ENCODE measurements around the gene HAPLN3. TPM values are rescaled to one million over a fixed set of nuclear protein-coding genes. Genes with fewer than 3 reads are reported as not detected.
A peak's percentile ranks its signal among the peaks of the same experiment; 100 is the strongest.

Gene HAPLN3
- total RNA-seq, 4 donors from 2014 or later = 4.4 to 27.3 (median 16.2) TPM

DNA sequence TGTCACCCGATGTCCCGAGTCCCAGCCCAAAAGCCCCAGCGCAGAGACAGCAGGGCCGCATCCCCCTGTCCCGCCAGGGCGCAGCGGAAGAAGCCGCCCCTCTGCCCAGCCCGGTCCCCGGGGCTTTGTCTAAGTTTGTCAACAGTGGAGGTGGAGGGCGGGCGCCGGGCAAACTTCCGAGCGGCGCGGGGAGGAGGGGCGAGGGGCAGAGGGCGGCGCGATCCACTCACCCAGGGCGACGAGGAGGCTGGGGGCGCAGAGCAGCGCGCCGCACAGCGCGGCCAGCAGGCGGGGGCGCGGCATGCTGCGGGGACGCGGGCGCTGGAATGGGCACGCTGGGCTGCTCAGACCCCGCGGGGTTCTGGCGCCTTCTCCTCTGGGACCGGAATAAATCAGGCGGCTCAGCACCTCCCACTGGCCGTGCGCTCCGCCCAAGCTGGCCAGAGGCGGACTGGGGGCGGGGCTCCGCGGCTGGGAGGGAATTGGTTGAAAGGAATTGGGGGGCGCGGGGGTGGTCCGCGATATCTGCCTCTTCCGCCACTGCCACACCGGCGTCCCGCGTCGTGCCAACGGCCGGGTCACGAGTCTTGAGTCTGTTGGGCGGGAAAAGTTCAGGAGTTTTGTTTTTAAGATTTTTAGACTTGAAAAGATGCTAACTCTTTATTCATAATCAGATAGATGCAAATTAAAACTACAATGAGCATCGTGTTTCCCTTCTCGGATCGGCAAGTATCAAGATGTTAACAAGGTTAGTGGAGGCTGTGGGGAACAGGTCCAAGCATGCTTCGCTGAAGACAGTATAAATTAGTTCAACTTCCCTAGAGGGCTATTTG lies 17.9 kb upstream of the HAPLN3 start, which contains the start of gene MFGE8:
TSS of gene MFGE8 (minus strand) at position 363 of the 833 bp plus-strand sequence. CDS start at position 303, 60 bp downstream.
- H3K4me3 ChIP-seq = peak within 1 kb of the TSS; percentile 49 to 87 (median 80)
- peak; percentile 72 to 79 for DNase-seq (ENCODE audit: low spot score in 2 of 2)
- peaks cover 0 to 18% (median 0%) of the 10 kb centered on the region in 3 donors for H3K36me3 ChIP-seq
- H3K27ac ChIP-seq = peak within 1 kb of the TSS; percentile 78 to 92 (median 88)
- no peaks in the 10 kb centered on the region for H3K27me3 ChIP-seq
- no peaks in the 10 kb centered on the region for H3K9me3 ChIP-seq
- H3K4me1 ChIP-seq = peaks cover 0 to 57% (median 13%) of the 10 kb centered on the region in 4 donors
- WGBS, 2 donors = 0 to 1% methylated on average over 33 to 62 of the region's 67 CpGs
- TF ChIP-seq EP300 (IDR thresholded peaks at IDR 0.05) = peak in 1 of 2 donors; percentile 80
- TF ChIP-seq POLR2A (IDR thresholded peaks at IDR 0.05) = peak; percentile 44 to 76
- TF ChIP-seq, protein P1, sequence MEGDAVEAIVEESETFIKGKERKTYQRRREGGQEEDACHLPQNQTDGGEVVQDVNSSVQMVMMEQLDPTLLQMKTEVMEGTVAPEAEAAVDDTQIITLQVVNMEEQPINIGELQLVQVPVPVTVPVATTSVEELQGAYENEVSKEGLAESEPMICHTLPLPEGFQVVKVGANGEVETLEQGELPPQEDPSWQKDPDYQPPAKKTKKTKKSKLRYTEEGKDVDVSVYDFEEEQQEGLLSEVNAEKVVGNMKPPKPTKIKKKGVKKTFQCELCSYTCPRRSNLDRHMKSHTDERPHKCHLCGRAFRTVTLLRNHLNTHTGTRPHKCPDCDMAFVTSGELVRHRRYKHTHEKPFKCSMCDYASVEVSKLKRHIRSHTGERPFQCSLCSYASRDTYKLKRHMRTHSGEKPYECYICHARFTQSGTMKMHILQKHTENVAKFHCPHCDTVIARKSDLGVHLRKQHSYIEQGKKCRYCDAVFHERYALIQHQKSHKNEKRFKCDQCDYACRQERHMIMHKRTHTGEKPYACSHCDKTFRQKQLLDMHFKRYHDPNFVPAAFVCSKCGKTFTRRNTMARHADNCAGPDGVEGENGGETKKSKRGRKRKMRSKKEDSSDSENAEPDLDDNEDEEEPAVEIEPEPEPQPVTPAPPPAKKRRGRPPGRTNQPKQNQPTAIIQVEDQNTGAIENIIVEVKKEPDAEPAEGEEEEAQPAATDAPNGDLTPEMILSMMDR (IDR thresholded peaks at IDR 0.05) = no peak

- no peak for DNase-seq (ENCODE audit: low spot score in 2 of 2)
- Histone ChIP-seq H3K4me3 (peak overlapping the region; percentile 49 to 87 (median 80)), H3K9me3 (no peaks in the 10 kb centered on the region), H3K4me1 (peaks cover 0 to 64% (median 13%) of the 10 kb centered on the region in 4 donors), H3K27ac (peak overlapping the region; percentile 78 to 92 (median 88)), H3K27me3 (no peaks in the 10 kb centered on the region), H3K36me3 (peaks cover 0 to 22% (median 0%) of the 10 kb centered on the region in 3 donors)
- WGBS, 2 donors = 0 to 6% methylated on average over 10 to 14 of the region's 20 CpGs
- TF ChIP-seq, protein P1 (IDR thresholded peaks at IDR 0.05) = no peak
- TF ChIP-seq POLR2A (IDR thresholded peaks at IDR 0.05) = no peak
Measured at GRCh38 chr15:88912500-88912921, 17.2 kb upstream of the HAPLN3 start.

- H3K4me1 ChIP-seq = peaks cover 0 to 68% (median 13%) of the 10 kb centered on the region in 4 donors
- H3K9me3 ChIP-seq = no peaks in the 10 kb centered on the region
- peak overlapping the region; percentile 49 to 87 (median 80) for H3K4me3 ChIP-seq
- H3K36me3 ChIP-seq = peaks cover 0 to 28% (median 0%) of the 10 kb centered on the region in 3 donors
- H3K27me3 ChIP-seq = no peaks in the 10 kb centered on the region
- no peak for DNase-seq (ENCODE audit: low spot score in 2 of 2)
- TF ChIP-seq, protein P1 (IDR thresholded peaks at IDR 0.05) = no peak
- TF ChIP-seq POLR2A (IDR thresholded peaks at IDR 0.05) = no peak
- no peak for TF ChIP-seq EP300 (IDR thresholded peaks at IDR 0.05)
- WGBS, 2 donors = 78 to 85% methylated on average over 5 of the region's 5 CpGs
- H3K27ac ChIP-seq = peak overlapping the region; percentile 78 to 92 (median 88)
Measured at GRCh38 chr15:88911766-88912118, 16.4 kb upstream of the HAPLN3 start.

- Histone ChIP-seq H3K27me3 (no peaks in the 10 kb centered on the region), H3K4me3 (no peak overlapping the region)
Measured at GRCh38 chr15:88909956-88910831, 14.8 kb upstream of the HAPLN3 start.

More at GRCh38 chr15:88909956-88910831, 14.8 kb upstream of the HAPLN3 start:
- DNase-seq (ENCODE audit: low spot score in 2 of 2) = peak in 1 of 2 donors; percentile 46
- Histone ChIP-seq H3K4me1 (peaks cover 0 to 73% (median 14%) of the 10 kb centered on the region in 4 donors), H3K9me3 (no peaks in the 10 kb centered on the region), H3K36me3 (peaks cover 0 to 44% (median 0%) of the 10 kb centered on the region in 3 donors), H3K27ac (peak overlapping the region; percentile 3 to 88 (median 44))
- TF ChIP-seq POLR2A (IDR thresholded peaks at IDR 0.05) (no peak), EP300 (IDR thresholded peaks at IDR 0.05) (no peak)
- TF ChIP-seq, protein P1 (IDR thresholded peaks at IDR 0.05) = no peak
- 67 to 70% methylated on average over 12 of the region's 12 CpGs for WGBS, 2 donors

All from tibial nerve (tissue), 4 donors.